ENCODE data around the gene BSDC1. TPM values are rescaled to one million over a fixed set of nuclear protein-coding genes. Genes with fewer than 3 reads are reported as not detected.

BSDC1 gene
- polyA plus RNA-seq, 1 donor from 2014 or later: 158 TPM

DNA sequence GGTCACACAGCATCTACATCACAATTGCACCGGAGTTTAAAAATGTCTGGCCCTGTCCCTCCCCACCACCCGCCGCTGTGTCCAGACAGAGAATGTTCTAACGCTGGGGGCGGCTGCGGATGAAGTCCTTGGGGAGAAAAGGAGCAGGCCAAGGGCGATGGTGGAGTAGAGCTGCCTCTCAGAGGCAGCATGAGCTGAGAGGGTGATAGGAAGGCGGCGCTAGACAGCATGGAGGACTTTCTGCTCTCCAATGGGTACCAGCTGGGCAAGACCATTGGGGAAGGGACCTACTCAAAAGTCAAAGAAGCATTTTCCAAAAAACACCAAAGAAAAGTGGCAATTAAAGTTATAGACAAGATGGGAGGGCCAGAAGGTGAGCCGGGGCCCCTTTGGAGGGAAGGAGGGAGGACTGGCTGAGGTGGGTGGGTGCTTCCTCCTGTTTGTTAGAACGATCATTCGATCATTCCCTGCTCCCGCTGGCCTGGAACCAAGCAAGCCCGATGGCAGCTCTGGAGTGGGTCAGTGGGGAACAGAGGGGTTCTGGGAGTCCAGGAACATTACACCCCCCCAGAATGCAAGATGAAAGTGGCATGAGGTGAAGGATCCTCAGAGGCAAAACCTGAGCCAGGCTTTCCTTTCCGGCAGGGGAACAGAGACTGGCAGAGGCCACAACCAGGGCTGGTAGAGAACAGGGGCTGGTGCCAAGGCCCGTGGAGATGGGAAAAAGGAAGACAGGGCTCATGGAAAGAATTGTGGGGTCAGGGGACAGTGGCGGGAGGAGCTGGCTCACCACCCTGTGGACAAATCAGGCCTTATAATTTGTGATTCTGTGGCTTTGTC, 31.5 kb downstream of the BSDC1 start, which contains the start of the genes FAM229A and TSSK3:
Gene FAM229A, minus strand, starts transcription at position 12 of the 840 bp plus-strand sequence. CDS start 394 bp downstream, outside the sequence.
Gene TSSK3, plus strand, starts transcription at position 66 of the 840 bp plus-strand sequence. Its CDS starts 163 bp downstream, at position 229.
- no peaks in the 10 kb centered on the region for H3K79me2 ChIP-seq (replicated peaks; ENCODE audit: insufficient read depth, low read length)
- TF ChIP-seq RAD21 (conservative IDR thresholded peaks at IDR 0.05) (no peak), MXI1 (conservative IDR thresholded peaks at IDR 0.05; ENCODE audit: poor library complexity, severe bottlenecking) (no peak), EP300 (conservative IDR thresholded peaks at IDR 0.05; ENCODE audit: poor library complexity, severe bottlenecking) (no peak), EZH2 (IDR thresholded peaks at IDR 0.05; ENCODE audit: borderline replicate concordance, insufficient read depth, low read length, poor library complexity, severe bottlenecking) (no peak), TAF1 (IDR thresholded peaks at IDR 0.05; ENCODE audit: low read depth) (no peak), POLR2AphosphoS5 (IDR thresholded peaks at IDR 0.05) (no peak), SMC3 (conservative IDR thresholded peaks at IDR 0.05; ENCODE audit: poor library complexity) (no peak)
- TF ChIP-seq, protein P1, sequence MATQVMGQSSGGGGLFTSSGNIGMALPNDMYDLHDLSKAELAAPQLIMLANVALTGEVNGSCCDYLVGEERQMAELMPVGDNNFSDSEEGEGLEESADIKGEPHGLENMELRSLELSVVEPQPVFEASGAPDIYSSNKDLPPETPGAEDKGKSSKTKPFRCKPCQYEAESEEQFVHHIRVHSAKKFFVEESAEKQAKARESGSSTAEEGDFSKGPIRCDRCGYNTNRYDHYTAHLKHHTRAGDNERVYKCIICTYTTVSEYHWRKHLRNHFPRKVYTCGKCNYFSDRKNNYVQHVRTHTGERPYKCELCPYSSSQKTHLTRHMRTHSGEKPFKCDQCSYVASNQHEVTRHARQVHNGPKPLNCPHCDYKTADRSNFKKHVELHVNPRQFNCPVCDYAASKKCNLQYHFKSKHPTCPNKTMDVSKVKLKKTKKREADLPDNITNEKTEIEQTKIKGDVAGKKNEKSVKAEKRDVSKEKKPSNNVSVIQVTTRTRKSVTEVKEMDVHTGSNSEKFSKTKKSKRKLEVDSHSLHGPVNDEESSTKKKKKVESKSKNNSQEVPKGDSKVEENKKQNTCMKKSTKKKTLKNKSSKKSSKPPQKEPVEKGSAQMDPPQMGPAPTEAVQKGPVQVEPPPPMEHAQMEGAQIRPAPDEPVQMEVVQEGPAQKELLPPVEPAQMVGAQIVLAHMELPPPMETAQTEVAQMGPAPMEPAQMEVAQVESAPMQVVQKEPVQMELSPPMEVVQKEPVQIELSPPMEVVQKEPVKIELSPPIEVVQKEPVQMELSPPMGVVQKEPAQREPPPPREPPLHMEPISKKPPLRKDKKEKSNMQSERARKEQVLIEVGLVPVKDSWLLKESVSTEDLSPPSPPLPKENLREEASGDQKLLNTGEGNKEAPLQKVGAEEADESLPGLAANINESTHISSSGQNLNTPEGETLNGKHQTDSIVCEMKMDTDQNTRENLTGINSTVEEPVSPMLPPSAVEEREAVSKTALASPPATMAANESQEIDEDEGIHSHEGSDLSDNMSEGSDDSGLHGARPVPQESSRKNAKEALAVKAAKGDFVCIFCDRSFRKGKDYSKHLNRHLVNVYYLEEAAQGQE (IDR thresholded peaks at IDR 0.05; ENCODE audit: borderline replicate concordance): no peak
- TF ChIP-seq, protein P2, sequence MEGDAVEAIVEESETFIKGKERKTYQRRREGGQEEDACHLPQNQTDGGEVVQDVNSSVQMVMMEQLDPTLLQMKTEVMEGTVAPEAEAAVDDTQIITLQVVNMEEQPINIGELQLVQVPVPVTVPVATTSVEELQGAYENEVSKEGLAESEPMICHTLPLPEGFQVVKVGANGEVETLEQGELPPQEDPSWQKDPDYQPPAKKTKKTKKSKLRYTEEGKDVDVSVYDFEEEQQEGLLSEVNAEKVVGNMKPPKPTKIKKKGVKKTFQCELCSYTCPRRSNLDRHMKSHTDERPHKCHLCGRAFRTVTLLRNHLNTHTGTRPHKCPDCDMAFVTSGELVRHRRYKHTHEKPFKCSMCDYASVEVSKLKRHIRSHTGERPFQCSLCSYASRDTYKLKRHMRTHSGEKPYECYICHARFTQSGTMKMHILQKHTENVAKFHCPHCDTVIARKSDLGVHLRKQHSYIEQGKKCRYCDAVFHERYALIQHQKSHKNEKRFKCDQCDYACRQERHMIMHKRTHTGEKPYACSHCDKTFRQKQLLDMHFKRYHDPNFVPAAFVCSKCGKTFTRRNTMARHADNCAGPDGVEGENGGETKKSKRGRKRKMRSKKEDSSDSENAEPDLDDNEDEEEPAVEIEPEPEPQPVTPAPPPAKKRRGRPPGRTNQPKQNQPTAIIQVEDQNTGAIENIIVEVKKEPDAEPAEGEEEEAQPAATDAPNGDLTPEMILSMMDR (IDR thresholded peaks at IDR 0.05; ENCODE audit: poor library complexity, severe bottlenecking): no peak
- no peaks in the 10 kb centered on the region for H3K9me2 ChIP-seq (ENCODE audit: insufficient read depth, low read length)
- no peak within 1 kb of the TSS for H3K9ac ChIP-seq (ENCODE audit: low read length)
- H3K27me3 ChIP-seq (ENCODE audit: insufficient read depth, low read depth, low read length): no peaks in the 10 kb centered on the region
- no peak within 1 kb of the TSS for H2AFZ ChIP-seq (ENCODE audit: low read depth, low read length)
- no peak within 1 kb of the TSS for H3K4me2 ChIP-seq (ENCODE audit: low read length)
- no peaks in the 10 kb centered on the region for H4K20me1 ChIP-seq (ENCODE audit: insufficient read depth)
- peak within 1 kb of the TSS; percentile 10 for H3K4me3 ChIP-seq (ENCODE audit: low read length)
- no peaks in the 10 kb centered on the region for H3K9me3 ChIP-seq (ENCODE audit: low read length)
- H3F3A ChIP-seq (ENCODE audit: insufficient read depth, low read length, poor library complexity, severe bottlenecking): no peaks in the 10 kb centered on the region
- H3K36me3 ChIP-seq (ENCODE audit: insufficient read depth, low read length): no peaks in the 10 kb centered on the region
- H3K27ac ChIP-seq (ENCODE audit: low read length): no peak within 1 kb of the TSS

DNA sequence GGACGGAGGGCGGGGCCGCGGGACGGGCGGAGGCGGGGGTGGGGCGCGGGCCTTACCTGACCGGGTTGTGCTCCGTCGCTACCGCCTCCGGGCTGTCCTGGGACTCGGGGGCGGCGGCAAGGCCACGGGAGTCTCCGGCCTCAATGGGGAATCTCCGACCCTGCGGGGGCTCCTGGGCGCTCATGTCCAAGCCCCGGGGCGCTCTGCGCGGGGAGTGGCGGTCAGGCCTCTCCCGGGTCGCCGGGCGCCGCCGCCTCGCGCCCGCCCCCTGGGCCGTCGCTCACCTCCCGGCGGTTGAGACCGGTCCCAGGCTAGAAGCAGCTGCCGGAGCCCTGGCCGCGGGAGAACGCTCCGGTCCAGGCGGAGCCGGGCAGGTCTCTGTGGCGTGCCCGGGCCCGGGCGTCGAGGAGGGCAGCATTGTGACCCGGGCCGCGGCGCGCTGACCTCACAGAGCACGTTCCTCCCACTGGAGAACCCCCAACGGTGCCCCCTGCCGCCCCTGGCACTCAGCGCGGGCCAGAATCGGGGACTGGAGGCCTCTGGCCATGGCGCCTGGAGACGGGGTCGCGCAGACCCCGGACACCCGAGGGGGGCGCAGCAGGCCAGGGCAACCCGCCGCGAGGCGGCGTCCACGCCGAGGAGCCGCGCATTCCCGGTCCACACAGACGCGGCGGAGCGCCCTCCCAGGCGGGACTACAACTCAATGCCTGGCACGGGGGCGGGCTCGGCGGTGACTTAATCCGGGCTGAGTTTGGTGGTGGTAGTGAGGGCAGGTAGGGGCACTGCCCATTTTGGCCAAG, 32.4 kb downstream of the BSDC1 start:
- Histone ChIP-seq H3K79me2 (replicated peaks; ENCODE audit: insufficient read depth, low read length) (no peaks in the 10 kb centered on the region), H2AFZ (ENCODE audit: low read depth, low read length) (no peak overlapping the region), H3K36me3 (ENCODE audit: insufficient read depth, low read length) (no peaks in the 10 kb centered on the region), H3K9ac (ENCODE audit: low read length) (no peak overlapping the region), H3F3A (ENCODE audit: insufficient read depth, low read length, poor library complexity, severe bottlenecking) (no peaks in the 10 kb centered on the region), H3K27me3 (ENCODE audit: insufficient read depth, low read depth, low read length) (no peaks in the 10 kb centered on the region), H3K4me3 (ENCODE audit: low read length) (peak overlapping the region; percentile 10), H3K9me3 (ENCODE audit: low read length) (no peaks in the 10 kb centered on the region), H3K4me2 (ENCODE audit: low read length) (no peak overlapping the region), H4K20me1 (ENCODE audit: insufficient read depth) (no peaks in the 10 kb centered on the region), H3K9me2 (ENCODE audit: insufficient read depth, low read length) (no peaks in the 10 kb centered on the region), H3K27ac (ENCODE audit: low read length) (no peak overlapping the region)
- TF ChIP-seq POLR2AphosphoS5 (IDR thresholded peaks at IDR 0.05): peak; percentile 2
- TF ChIP-seq SMC3 (conservative IDR thresholded peaks at IDR 0.05; ENCODE audit: poor library complexity): no peak
- TF ChIP-seq, protein P1 (IDR thresholded peaks at IDR 0.05; ENCODE audit: borderline replicate concordance): no peak
- no peak for TF ChIP-seq EP300 (conservative IDR thresholded peaks at IDR 0.05; ENCODE audit: poor library complexity, severe bottlenecking)
